Right lung (tissue), 5 donors: ENCODE results near the gene TUB. TPM values are rescaled to one million over a fixed set of nuclear protein-coding genes. Genes with fewer than 3 reads are reported as not detected.

ENCODE experiments used
- DNase-seq, 2 donors: peaks; one replicate each; pipeline ENCODE4 v3.0.0-alpha.2; 2013
- polyA plus RNA-seq, 5 donors: library from polyadenylated mRNA; unstranded; fragments of 120-200 nt; gene quantifications; one replicate each; pipeline versions ENCODE4 v1.2.1 to v1.2.3, GENCODE V29; 2013; ENCODE audit warnings: inconsistent platforms in 1 of 5, low replicate concordance in 1 of 5; ENCODE audit not compliant: insufficient read length in 5 of 5, insufficient read depth in 1 of 5

Gene TUB
- polyA plus RNA-seq, 5 donors, result 25.0 to 28.6 (median 26.8) TPM

DNA sequence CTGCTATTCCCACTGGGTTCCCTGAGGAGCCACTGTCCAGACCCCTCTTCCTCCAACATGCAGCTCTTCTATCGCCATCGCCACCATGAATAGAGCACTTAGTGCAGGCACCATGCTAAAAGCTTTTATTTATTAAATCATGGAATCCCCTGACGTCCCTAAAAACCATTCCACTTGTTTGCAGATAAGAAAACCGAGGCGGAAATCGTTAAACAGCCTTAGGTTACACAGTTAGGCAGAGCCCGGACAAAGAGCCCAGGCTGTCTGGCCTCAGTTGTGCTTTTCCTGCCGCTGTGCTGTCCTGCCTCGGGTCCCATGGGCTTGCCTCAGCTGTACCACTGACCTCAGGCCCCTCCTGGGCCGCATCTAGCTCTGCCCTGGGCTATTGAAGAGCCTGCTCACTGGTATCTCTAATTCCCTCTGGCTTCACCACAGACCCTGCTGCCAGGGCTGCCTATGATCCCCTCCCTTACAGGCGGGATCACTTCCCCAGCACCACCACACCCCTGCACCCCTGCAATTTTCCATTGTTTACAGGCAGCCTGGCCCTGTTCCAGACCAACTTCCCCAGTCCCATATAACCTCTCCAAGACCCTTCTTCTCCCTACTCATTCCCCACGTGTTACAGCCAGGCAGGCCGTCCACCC lies 13.0 kb upstream of the TUB start:
- no peak for DNase-seq

- peak; percentile 42 to 58 for DNase-seq
Observed at GRCh38 chr11:8068605-8069221, 12.3 kb upstream of the TUB start.

DNA sequence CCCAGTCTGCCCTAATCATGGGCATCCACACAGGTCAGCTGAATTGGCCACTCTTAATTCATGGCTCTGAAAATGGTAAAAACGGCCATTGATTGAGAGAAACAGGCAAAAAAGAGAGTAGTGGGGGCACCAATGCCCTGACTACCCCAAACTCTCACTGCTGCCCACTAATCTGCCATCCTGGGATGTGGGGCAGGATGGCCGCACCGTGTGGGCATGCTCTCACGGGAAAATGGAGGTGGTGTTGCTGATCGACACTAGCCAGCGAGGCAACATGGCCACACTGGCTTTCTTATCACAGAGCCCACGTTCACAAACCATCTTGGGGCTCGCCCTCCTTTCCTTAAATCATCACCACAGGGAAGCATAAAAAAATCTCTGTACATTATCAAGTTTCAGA lies 11.2 kb upstream of the TUB start:
- no peak for DNase-seq

DNA sequence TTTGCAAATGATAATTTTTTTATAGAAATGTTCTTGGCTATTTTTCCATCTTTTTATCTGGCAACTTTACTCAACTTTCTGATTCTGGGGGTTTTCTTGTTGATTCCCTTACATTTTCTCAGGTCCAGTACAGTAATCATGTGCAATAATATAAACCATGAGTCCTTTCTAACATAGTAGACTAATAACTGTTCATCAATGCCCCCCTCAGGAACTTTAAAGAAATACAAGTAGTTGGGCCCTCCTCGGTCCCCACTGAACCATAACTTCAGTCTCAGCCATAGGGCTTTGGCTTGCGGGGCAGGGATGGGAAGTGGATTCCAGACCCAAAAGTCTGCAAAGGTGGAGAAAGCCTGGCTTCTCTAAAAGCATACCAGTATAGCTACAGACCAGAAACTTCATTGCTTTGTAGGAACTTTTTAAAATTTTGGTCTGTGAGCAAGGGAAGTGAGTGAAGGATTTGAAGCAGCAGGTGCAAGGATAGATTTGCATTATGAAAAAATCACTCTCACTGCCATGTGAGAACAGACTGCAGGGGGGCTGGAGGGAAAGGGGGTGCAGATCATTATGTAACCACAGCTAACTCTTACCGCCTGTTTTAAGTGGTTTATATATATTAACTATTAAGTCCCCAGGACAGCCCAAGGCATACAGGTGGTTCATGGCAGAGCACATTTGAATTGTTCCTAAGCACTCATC lies 10.4 kb upstream of the TUB start:
- no peak for DNase-seq

DNA sequence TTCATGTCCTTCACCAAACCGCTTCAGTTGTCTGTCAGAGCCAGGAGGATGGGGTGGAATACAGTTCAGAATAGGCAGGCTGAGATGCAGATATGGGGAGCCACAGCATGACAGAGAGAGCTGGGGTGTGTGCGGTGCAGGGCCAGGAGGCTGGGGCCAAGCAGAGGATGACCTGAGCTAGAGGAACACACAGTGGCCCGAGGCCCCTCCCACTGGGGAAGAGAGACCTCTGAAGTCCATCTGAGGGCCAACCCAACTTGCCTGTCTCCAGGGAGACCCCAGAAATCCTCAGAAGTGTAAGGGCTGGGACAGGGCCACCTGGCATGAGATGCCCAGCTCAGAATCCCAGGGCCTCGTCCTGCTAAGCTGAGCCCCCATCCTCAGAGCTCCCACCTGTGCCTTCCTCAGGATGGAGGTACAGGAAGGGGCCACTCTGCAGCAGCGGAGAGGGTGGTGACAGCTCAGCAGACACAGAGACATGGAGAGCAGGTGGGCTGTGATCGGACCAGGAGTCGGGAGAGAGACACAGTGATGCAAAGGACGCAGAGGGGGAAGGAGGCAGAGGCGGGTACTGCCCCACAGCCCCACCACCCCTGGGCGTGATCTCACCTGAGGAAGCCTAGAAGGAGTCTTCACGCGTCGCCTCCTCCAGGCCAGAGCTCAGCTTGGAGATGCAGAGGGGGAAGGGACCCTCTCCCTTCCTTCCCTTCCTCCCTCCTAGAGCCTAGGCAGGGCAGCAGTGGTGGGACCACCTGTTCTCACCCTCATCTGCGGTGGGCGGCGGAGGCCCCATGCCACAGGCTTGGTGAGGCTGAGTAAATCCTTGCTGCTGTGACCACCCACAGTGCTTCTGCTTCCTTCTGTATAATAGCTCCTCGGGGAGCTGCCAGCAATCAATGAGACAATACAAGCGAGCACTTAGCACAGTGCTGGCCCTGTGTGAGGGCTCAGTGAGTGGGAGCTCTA lies 9.1 kb upstream of the TUB start:
- no peak for DNase-seq

DNA sequence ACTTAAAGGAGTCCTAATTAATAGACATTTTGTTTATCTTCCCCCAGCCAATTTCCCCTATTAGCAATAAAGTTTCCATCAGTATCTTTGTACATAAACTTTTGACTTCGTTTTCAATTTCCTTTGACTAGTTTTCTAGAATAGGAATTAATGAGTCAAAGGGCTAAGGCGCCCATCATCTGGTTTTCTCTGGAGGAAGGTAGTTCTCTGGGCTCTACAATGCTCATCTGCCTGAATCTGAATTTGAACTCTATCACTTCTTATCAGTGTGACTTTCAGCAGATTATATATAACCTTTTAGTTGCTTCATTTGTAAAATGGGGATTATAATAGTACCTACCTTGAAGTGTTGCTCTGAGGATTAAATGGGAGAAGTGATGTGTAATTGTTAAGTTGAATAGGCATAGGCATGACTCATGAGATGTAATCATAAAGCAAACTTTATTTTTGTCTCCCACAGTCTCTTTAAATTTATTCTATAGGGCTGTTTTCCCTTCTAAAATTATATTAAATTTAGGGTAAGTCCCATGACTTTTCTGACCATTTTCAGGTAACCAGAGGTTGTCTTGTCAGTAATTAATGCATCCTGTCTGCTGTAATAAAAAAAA lies 5.8 kb upstream of the TUB start:
- no peak for DNase-seq

- no peak for DNase-seq
Observed at GRCh38 chr11:8079111-8079675, 1.8 kb upstream of the TUB start.

DNA sequence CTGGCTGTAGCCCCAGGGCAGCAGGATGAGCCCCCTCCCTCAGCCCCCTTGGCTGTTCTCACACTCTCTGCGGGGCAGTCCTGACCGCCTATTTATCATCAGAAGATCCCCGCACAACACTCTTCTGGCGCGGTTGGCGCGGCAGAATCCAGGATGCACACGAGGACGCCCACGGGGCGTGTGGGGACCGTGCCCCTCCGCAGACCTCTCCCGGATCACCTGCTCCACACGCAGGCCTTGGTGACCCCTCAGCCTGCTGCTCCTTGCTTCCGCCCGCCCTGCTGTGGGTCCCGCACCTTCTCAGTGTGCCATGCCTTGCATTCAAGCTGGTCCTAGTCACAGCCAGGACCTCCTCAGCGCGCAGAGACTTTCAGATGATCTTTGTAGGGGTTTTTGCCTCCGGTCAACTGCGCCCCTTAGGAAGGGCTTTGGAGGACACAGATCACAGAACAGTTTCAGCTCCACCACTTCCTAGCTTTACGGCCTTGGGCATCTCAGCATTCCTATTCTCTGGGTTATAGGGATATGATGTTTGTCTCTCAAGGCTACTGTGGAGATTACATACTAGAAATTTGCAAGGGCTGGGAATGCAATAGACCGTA lies 841 bp upstream of the TUB start:
- DNase-seq, result no peak

GRCh38 chr11:8081591-8082250 lies 710 bp downstream of the TUB start:
- DNase-seq, result no peak

GRCh38 chr11:8082391-8083087 lies 1.5 kb downstream of the TUB start:
- no peak for DNase-seq

GRCh38 chr11:8083088-8083395 lies 2.0 kb downstream of the TUB start:
- DNase-seq, result no peak

DNA sequence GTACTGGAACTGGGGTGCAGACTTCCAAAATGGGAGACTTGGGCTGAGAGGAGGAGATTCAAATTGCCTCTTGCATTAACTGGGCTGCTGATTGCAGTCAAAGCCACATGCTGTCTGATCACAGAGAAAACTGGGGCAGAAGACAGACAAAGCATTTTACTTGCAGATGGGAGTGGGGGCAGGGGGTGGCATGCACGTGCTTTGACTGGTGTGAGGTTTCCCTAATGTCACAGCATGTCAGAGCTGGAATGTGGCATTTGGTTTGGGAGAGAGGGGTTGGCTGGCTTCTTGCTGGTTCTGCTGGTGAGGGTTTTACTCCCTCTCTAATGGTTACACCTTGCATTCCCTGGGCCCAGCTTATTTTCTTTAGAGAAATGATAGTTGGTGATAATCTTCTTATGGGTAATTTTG lies 2.9 kb downstream of the TUB start:
- no peak for DNase-seq

GRCh38 chr11:8084352-8084751 lies 3.3 kb downstream of the TUB start:
- DNase-seq, result no peak

DNA sequence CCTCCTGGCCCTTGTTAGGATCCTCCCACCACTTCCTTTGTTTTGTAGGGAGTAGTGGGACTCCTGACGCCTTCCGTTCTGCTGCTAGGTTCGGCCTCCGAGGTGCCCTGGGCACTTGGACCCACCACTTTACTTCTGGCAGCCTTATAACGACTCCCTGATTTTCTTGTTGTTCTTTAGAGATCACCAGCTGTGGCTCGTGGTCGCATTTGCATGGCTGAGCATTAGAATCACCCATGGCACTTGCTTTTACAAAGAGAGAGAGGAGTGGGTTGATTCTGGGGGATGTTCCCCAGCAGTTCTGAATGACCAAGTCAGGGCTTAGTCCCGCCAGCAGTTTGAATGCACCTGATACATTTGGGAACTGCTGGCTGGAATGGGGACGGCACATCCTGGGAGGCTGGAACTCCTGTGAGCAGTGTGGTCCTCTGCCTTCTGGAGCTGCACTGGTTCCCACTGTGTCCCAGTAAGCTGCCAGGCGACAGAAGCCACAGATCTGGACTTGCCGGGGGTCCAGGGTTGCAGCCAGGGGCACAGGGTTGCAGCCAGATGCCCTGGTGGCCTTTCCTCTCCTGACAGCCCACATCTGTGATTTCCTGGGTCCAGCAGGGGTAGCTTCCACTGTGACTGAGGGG lies 4.1 kb downstream of the TUB start:
- DNase-seq, result no peak

- peak; percentile 48 to 65 for DNase-seq
Observed at GRCh38 chr11:8086001-8086479, 5.0 kb downstream of the TUB start.

- no peak for DNase-seq
Observed at GRCh38 chr11:8086571-8086970, 5.6 kb downstream of the TUB start.

GRCh38 chr11:8087185-8087584 lies 6.2 kb downstream of the TUB start:
- no peak for DNase-seq

DNA sequence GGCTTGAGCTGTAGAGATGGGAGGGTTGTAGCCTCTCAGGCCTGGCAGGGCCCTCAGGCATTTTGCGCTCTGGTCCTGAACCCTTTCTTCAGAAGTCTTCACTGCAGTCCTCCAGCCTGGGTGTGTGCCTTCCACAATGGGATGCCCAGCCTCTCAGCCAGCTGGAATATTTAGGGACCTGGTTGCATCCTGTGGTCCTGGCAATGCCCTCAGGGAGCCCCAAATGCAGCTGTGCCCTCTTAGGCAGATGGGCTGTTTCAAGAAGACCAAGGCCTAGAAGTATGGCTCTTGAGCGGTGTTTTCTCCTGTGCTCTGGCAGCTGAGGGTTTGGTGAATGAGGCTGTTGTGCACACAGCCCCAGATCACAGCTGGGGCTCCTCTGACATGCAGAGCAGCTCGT lies 6.7 kb downstream of the TUB start:
- DNase-seq, result no peak
